GM10266 (cell line): ENCODE measurements around the gene AGRN.
"Not testable (repeated sequence)": the region's sequence is repeated elsewhere in the genome, so short reads cannot be mapped to it uniquely, and the experiment has no call there.

ENCODE experiments used
- DNase-seq: peaks from one replicate; pipeline ENCODE4 v3.0.0; 2012; ENCODE audit errors: extremely low spot score
- CTCF ChIP-seq: IDR thresholded peaks from 2 replicates; pipeline ENCODE4 v1.5.1; 2012; ENCODE audit warnings: mild to moderate bottlenecking, low read depth; ENCODE audit not compliant: control insufficient read depth, insufficient read depth; ENCODE audit errors: missing control alignments

Gene AGRN

GRCh38 chr1:1052003-1052840 is 32.3 kb downstream of the AGRN start:
- no peak for TF ChIP-seq CTCF
- DNase-seq, result no peak

- TF ChIP-seq CTCF, result no peak
- no peak for DNase-seq
Observed at GRCh38 chr1:1053022-1053421, 33.1 kb downstream of the AGRN start.

GRCh38 chr1:1053682-1054081 is 33.8 kb downstream of the AGRN start:
- TF ChIP-seq CTCF, result no peak
- DNase-seq, result no peak

- no peak for TF ChIP-seq CTCF
- DNase-seq, result no peak
Observed at GRCh38 chr1:1054099-1054700, 34.3 kb downstream of the AGRN start.

- no peak for DNase-seq
- TF ChIP-seq CTCF, result no peak
Observed at GRCh38 chr1:1054971-1055370, 35.1 kb downstream of the AGRN start.

GRCh38 chr1:1055841-1056736 is 36.2 kb downstream of the AGRN start:
- no peak for TF ChIP-seq CTCF
- DNase-seq, result no peak

GRCh38 chr1:1057769-1058087 is 37.8 kb downstream of the AGRN start:
- not testable (repeated sequence) for DNase-seq
